Measurements from ENCODE around the gene SHMT2. TPM values are rescaled to one million over a fixed set of nuclear protein-coding genes. Genes with fewer than 3 reads are reported as not detected.
A peak's percentile ranks its signal among the peaks of the same experiment; 100 is the strongest.

SHMT2 gene
- total and polyA plus RNA-seq, 9 of the 15 experiments (the other 6 are each of a cell fraction or from before 2014, with no cell fraction given): 46.1 to 319 (median 115) TPM

GRCh38 chr12:57191410-57191809 lies 38.1 kb upstream of the SHMT2 start:
- intact Hi-C loops (cut with micrococcal nuclease): no loop called here

More at GRCh38 chr12:57191410-57191809, 38.1 kb upstream of the SHMT2 start:
- no peaks in the 10 kb centered on the region for H3K79me2 ChIP-seq (ENCODE audit: control insufficient read depth, insufficient read depth, low read length)
- no peak overlapping the region for H3K4me2 ChIP-seq (ENCODE audit: insufficient read depth, low read length)
- TF ChIP-seq ZNF3 (CRISPR knock-in tag; IDR thresholded peaks at IDR 0.05): no peak
- TF ChIP-seq PHF20 (IDR thresholded peaks at IDR 0.05; ENCODE audit: partially characterized antibody): peak; percentile 47
- TF ChIP-seq ZNF444 (CRISPR knock-in tag; IDR thresholded peaks at IDR 0.05): no peak
- no peak for TF ChIP-seq ERF (CRISPR knock-in tag; IDR thresholded peaks at IDR 0.05)
- TF ChIP-seq TFAP4 (CRISPR knock-in tag; IDR thresholded peaks at IDR 0.05; ENCODE audit: borderline replicate concordance): 0 out of 2 replicates have a peak, but pooled peaks have one; percentile 43
- TF ChIP-seq CCNT2 (IDR thresholded peaks at IDR 0.05; ENCODE audit: borderline replicate concordance, extremely low read depth, insufficient read length, low read depth, low read length): no peak
- TF ChIP-seq NFXL1 (CRISPR knock-in tag; IDR thresholded peaks at IDR 0.05): no peak
- TF ChIP-seq BCL6 (CRISPR knock-in tag; IDR thresholded peaks at IDR 0.05): no peak
- TF ChIP-seq ZFP1 (CRISPR knock-in tag; IDR thresholded peaks at IDR 0.05): no peak
- TF ChIP-seq MITF (IDR thresholded peaks at IDR 0.05): no peak
- TF ChIP-seq ZNF785 (CRISPR knock-in tag; IDR thresholded peaks at IDR 0.05): no peak
- TF ChIP-seq RBM14 (IDR thresholded peaks at IDR 0.05; ENCODE audit: borderline replicate concordance, insufficient read depth, low read depth, low read length): no peak
- TF ChIP-seq ETV6 (IDR thresholded peaks at IDR 0.05; ENCODE audit: borderline replicate concordance in 1 of 2, low read depth in 2 of 2, low read length in 1 of 2): no peak
- TF ChIP-seq ETV6 (CRISPR knock-in tag; IDR thresholded peaks at IDR 0.05; ENCODE audit: borderline replicate concordance): no peak
- peaks cover 0 to 61% of the 10 kb centered on the region in 2 experiments; a peak in 3 of 5 replicates for H3K4me1 ChIP-seq (replicated peaks in 1 of 2; ENCODE audit: control insufficient read depth in 2 of 2, insufficient read depth in 2 of 2, low read length in 2 of 2)
- no TSS peak for BruUV-seq (replicated peaks)
- peaks cover 27% of the 10 kb centered on the region for H4K20me1 ChIP-seq (replicated peaks; ENCODE audit: control insufficient read depth, insufficient read depth, low read length)
- H3K9ac ChIP-seq (ENCODE audit: insufficient read depth in 1 of 2, low read depth in 2 of 2, low read length in 2 of 2): peak overlapping the region in 1 of 2 experiments; percentile 46; a peak in 1 of 4 replicates
- H3K9me3 ChIP-seq (replicated peaks; ENCODE audit: control insufficient read depth, insufficient read depth, low read depth, low read length): no peaks in the 10 kb centered on the region
- POLR2A ChIA-PET: interaction anchor here (2.4 kb wide), 1 partner anchor 15 kb away, joined by 6 read pairs; no protein-coding TSS in a partner anchor
- FAIRE-seq: no peak
- no peak overlapping the region for H2AFZ ChIP-seq (ENCODE audit: low read depth, low read length)
- H3K9me1 ChIP-seq (ENCODE audit: control insufficient read depth, insufficient read depth, low read length): peaks cover 3% of the 10 kb centered on the region
- H3K27ac ChIP-seq (ENCODE audit: extremely low read depth, low read depth, low read length): no peak overlapping the region
- no peaks in the 10 kb centered on the region for H3K36me3 ChIP-seq (ENCODE audit: control insufficient read depth, insufficient read depth, low read length)
- DNase-seq (ENCODE audit: extremely low read depth in 1 of 4, low spot score in 3 of 4): no peak
- peaks cover 45 to 86% of the 10 kb centered on the region in 2 experiments; a peak in 4 of 5 replicates for H3K27me3 ChIP-seq (ENCODE audit: control insufficient read depth in 2 of 2, insufficient read depth in 2 of 2, low read length in 2 of 2)
- in situ Hi-C loops (cut with MboI): no loop called here
- CTCF ChIA-PET (ENCODE audit: low intra/inter-chr PET ratio): no interaction called here
- H3K4me3 ChIP-seq: no peak overlapping the region
- no peak for ATAC-seq
- 53% methylated on average over 8 of the region's 11 CpGs for WGBS (ENCODE audit: insufficient coverage, low coverage, missing lambda C conversion rate)

All from K562 (cell line).